Fibroblast of lung (primary cell): Measurements from ENCODE around the gene TRPM5. TPM values are rescaled to one million over a fixed set of nuclear protein-coding genes. Genes with fewer than 3 reads are reported as not detected.

ENCODE experiments used
- DNase-seq, 2 donors: peaks; one replicate each; pipeline versions ENCODE4 v3.0.0 to v3.0.0-alpha.2; 2010; ENCODE audit warnings: low read depth in 2 of 2
- H2AFZ ChIP-seq: 2 replicates; pipeline ENCODE4 v1.5.1; 2012; ENCODE audit warnings: low read length, control low read depth, inconsistent platforms
- H3K27ac ChIP-seq: 2 replicates; pipeline ENCODE4 v1.5.1; 2011; ENCODE audit warnings: low read length, control low read depth; ENCODE audit not compliant: insufficient read depth
- H3K27me3 ChIP-seq: 2 replicates; pipeline ENCODE4 v1.5.1; 2011; ENCODE audit warnings: mild to moderate bottlenecking, low read length; ENCODE audit not compliant: control insufficient read depth, insufficient read depth
- H3K36me3 ChIP-seq: 2 replicates; pipeline ENCODE4 v1.5.1; 2011; ENCODE audit warnings: low read length; ENCODE audit not compliant: control insufficient read depth, insufficient read depth
- H3K4me1 ChIP-seq: 2 replicates; pipeline ENCODE4 v1.5.1; 2011; ENCODE audit warnings: low read length; ENCODE audit not compliant: control insufficient read depth, insufficient read depth; ENCODE audit errors: extremely low read depth
- H3K4me2 ChIP-seq: 2 replicates; pipeline ENCODE4 v1.5.1; 2011; ENCODE audit warnings: low read length, control low read depth; ENCODE audit not compliant: insufficient read depth; ENCODE audit errors: extremely low read depth
- H3K4me3 ChIP-seq, 4 experiments: fragments of 200-600 bp in 1 of 4; sonication (generic) in 1 of 4; replicated peaks in 1 of 4; 2 replicates each; pipeline ENCODE4 v1.5.1; 2011 to 2016; ENCODE audit warnings: low read length in 4 of 4, low read depth in 3 of 4, mild to moderate bottlenecking in 3 of 4, control low read depth in 2 of 4, inconsistent platforms in 1 of 4, mixed read lengths in 1 of 4; ENCODE audit not compliant: insufficient read depth in 1 of 4; ENCODE audit errors: control extremely low read depth in 1 of 4
- H3K79me2 ChIP-seq: 2 replicates; pipeline ENCODE4 v1.5.1; 2012; ENCODE audit warnings: mild to moderate bottlenecking, low read length, inconsistent platforms; ENCODE audit not compliant: control insufficient read depth, insufficient read depth
- H3K9ac ChIP-seq: 2 replicates; pipeline ENCODE4 v1.5.1; 2011; ENCODE audit warnings: mild to moderate bottlenecking, low read length, control low read depth; ENCODE audit not compliant: insufficient read depth
- H3K9me3 ChIP-seq: 2 replicates; pipeline ENCODE4 v1.5.1; 2012; ENCODE audit warnings: low read depth, low read length; ENCODE audit not compliant: control insufficient read depth, insufficient read depth
- H4K20me1 ChIP-seq: 2 replicates; pipeline ENCODE4 v1.5.1; 2011; ENCODE audit warnings: low read length; ENCODE audit not compliant: control insufficient read depth, insufficient read depth; ENCODE audit errors: extremely low read depth
- EZH2 ChIP-seq: IDR thresholded peaks from 2 replicates; pipeline ENCODE4 v1.5.1; 2012; ENCODE audit warnings: low read length, control low read depth, mild to moderate bottlenecking; ENCODE audit errors: missing control alignments
- polyA plus RNA-seq, 2 donors: library from polyadenylated mRNA; depleted of rRNA in 1 of 2; stranded (reverse) in 1 of 2; unstranded in 1 of 2; fragments of >200 nt; gene quantifications; 2 replicates each; pipeline ENCODE4 v1.2.1, GENCODE V29; 2011 to 2012; ENCODE audit warnings: missing spikeins in 1 of 2
- total RNA-seq: library from RNA; depleted of rRNA; stranded (reverse); fragments of >200 nt; gene quantifications from 2 replicates; pipeline ENCODE4 v1.2.1, GENCODE V29; 2014
- TF ChIP-seq, protein P1 (sequence below), 2 donors: IDR thresholded peaks in 1 of 2; conservative IDR thresholded peaks in 1 of 2; 1 replicate in 1 of 2; 2 replicates in 1 of 2; pipeline ENCODE4 v1.5.1; 2011 to 2012; ENCODE audit warnings: low read length in 2 of 2, control low read depth in 1 of 2, inconsistent platforms in 1 of 2, low read depth in 1 of 2, mild to moderate bottlenecking in 1 of 2

Gene TRPM5
- total and polyA plus RNA-seq, 2 donors (not counting 1 experiment from before 2014, with no cell fraction given), result not detected

DNA sequence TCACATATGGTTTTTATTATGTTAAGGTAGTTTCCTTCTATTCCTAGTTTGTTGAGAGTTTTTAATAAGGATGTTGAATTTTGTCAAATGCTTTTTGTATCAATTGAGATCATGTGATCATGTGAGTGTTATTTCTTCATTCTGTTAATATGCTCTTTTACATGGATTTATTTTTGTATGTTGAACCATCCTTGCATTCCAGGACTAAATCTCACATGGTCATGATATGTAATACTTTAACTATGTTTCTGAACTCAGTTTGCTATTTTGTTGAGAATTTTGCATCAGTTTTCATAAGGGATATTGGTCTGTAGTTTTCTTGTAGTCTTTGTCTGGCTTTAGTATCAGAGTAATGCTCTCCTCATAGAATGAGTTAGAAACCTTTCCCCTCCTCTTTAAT is 43.7 kb upstream of the TRPM5 start:
- Histone ChIP-seq H3K9me3 (no peaks in the 10 kb centered on the region), H3K4me2 (no peak overlapping the region), H4K20me1 (no peaks in the 10 kb centered on the region), H3K4me3 (no peak overlapping the region), H3K9ac (no peak overlapping the region), H3K27ac (no peak overlapping the region), H3K27me3 (no peaks in the 10 kb centered on the region), H3K4me1 (no peaks in the 10 kb centered on the region), H3K36me3 (no peaks in the 10 kb centered on the region), H3K79me2 (no peaks in the 10 kb centered on the region), H2AFZ (no peak overlapping the region)
- DNase-seq, result peak in 1 of 2 donors; percentile 5
- TF ChIP-seq, protein P1, sequence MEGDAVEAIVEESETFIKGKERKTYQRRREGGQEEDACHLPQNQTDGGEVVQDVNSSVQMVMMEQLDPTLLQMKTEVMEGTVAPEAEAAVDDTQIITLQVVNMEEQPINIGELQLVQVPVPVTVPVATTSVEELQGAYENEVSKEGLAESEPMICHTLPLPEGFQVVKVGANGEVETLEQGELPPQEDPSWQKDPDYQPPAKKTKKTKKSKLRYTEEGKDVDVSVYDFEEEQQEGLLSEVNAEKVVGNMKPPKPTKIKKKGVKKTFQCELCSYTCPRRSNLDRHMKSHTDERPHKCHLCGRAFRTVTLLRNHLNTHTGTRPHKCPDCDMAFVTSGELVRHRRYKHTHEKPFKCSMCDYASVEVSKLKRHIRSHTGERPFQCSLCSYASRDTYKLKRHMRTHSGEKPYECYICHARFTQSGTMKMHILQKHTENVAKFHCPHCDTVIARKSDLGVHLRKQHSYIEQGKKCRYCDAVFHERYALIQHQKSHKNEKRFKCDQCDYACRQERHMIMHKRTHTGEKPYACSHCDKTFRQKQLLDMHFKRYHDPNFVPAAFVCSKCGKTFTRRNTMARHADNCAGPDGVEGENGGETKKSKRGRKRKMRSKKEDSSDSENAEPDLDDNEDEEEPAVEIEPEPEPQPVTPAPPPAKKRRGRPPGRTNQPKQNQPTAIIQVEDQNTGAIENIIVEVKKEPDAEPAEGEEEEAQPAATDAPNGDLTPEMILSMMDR (conservative IDR thresholded peaks at IDR 0.05 in 1 of 2, IDR thresholded peaks at IDR 0.05 in 1 of 2; ENCODE audit: low read depth in 1 of 2, low read length in 2 of 2), result no peak
- no peak for TF ChIP-seq EZH2

DNA sequence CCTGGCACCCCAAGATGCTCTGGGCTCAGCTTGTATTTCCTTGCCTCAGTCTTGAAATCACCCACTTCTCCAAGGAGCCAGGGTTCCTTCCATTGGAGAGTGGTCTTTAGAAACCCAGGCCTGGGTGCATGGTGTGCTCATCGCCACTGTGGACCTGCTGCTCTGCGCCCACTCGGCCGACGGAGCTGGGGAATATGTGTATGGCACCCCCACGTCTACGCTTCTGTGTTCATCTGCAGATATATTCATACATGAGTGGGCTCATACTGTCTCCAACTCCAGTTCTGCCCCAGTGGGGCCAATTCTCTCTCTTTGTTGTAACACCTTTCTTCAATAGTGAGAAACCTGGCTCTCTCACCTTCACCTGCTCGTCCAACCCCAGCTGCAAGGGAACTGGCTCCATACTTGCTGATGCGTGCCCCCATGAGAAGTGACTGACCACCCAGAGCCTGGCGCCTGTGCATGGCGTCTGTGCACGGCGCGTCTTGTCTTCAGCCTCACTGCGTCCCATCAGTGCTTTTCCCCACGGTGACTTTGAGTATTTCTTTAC is 40.3 kb upstream of the TRPM5 start:
- H3K4me2 ChIP-seq, result no peak overlapping the region
- no peak overlapping the region for H3K27ac ChIP-seq
- no peak overlapping the region for H2AFZ ChIP-seq
- DNase-seq, result no peak
- no peaks in the 10 kb centered on the region for H3K4me1 ChIP-seq
- H3K4me3 ChIP-seq, result no peak overlapping the region
- peaks cover 3% of the 10 kb centered on the region for H3K27me3 ChIP-seq
- TF ChIP-seq EZH2, result no peak
- H4K20me1 ChIP-seq, result no peaks in the 10 kb centered on the region
- H3K9me3 ChIP-seq, result no peaks in the 10 kb centered on the region
- H3K79me2 ChIP-seq, result no peaks in the 10 kb centered on the region
- no peaks in the 10 kb centered on the region for H3K36me3 ChIP-seq
- H3K9ac ChIP-seq, result no peak overlapping the region

DNA sequence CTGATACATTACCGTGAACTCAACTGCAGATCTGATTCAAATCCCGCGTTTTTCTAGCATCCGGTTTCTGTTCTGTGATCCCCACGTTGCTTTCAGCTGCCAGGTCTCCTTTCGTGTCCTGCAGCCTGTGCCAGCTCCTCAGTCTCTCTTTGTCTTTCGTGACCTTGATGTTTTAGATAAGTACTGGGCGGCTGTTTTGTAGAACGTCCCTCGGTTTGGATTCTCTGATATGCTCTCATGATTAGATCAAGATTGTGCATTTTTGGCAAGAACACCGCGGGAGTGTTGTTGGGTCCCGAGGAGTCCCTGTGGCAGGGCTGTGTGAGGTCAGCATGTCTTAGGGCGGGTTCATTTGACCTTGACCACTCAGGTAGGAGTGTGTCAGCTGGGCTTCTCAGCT is 39.1 kb upstream of the TRPM5 start:
- no peaks in the 10 kb centered on the region for H3K9me3 ChIP-seq
- peaks cover 3% of the 10 kb centered on the region for H3K27me3 ChIP-seq
- no peak overlapping the region for H3K4me2 ChIP-seq
- no peak overlapping the region for H2AFZ ChIP-seq
- H3K4me1 ChIP-seq, result no peaks in the 10 kb centered on the region
- H3K36me3 ChIP-seq, result no peaks in the 10 kb centered on the region
- H3K4me3 ChIP-seq, result no peak overlapping the region
- no peaks in the 10 kb centered on the region for H3K79me2 ChIP-seq
- no peak overlapping the region for H3K27ac ChIP-seq
- TF ChIP-seq, protein P1 (conservative IDR thresholded peaks at IDR 0.05 in 1 of 2, IDR thresholded peaks at IDR 0.05 in 1 of 2; ENCODE audit: low read depth in 1 of 2, low read length in 2 of 2), result no peak
- TF ChIP-seq EZH2, result no peak
- no peak overlapping the region for H3K9ac ChIP-seq
- DNase-seq, result no peak
- H4K20me1 ChIP-seq, result no peaks in the 10 kb centered on the region
